H1 (cell line): ENCODE results near the gene LTO1. TPM values are rescaled to one million over a fixed set of nuclear protein-coding genes. Genes with fewer than 3 reads are reported as not detected.

ENCODE experiments used
- CTCF ChIA-PET: fragments of 300-600 bp; sonication (Branson Sonifier 250); formaldehyde crosslinking; loops from one replicate; lab custom pipeline; 2021; ENCODE audit not compliant: partially characterized antibody; lab: Charles Lee
- POLR2A ChIA-PET: fragments of 300-600 bp; sonication (Branson Sonifier 250); formaldehyde crosslinking; loops from one replicate; lab custom pipeline; 2021; ENCODE audit warnings: inconsistent platforms; ENCODE audit not compliant: partially characterized antibody; lab: Charles Lee
- DNase-seq, 2 experiments: peaks; one replicate each; pipeline versions ENCODE4 v3.0.0 to v3.0.0-alpha.2; 2010 to 2022; ENCODE audit warnings: low spot score in 2 of 2, low read depth in 1 of 2, mixed read lengths in 1 of 2
- FAIRE-seq: peaks from 2 replicates; lab custom pipeline; 2011; peaks lifted over from hg19 to GRCh38; lab: Jason Lieb, UNC
- H2AFZ ChIP-seq: 2 replicates; pipeline ENCODE4 v1.8.1; 2012; ENCODE audit warnings: low read length, inconsistent platforms
- H2AK5ac ChIP-seq: 2 replicates; pipeline ENCODE4 v1.6.1; 2013; ENCODE audit warnings: low read depth, low read length
- H2BK120ac ChIP-seq: replicated peaks from 2 replicates; pipeline ENCODE3; 2013; ENCODE audit warnings: low read depth, low read length, inconsistent platforms
- H2BK12ac ChIP-seq: 2 replicates; pipeline ENCODE4 v1.6.1; 2013; ENCODE audit warnings: low read depth, low read length
- H2BK15ac ChIP-seq: 2 replicates; pipeline ENCODE4 v1.6.1; 2013; ENCODE audit warnings: low read length
- H2BK20ac ChIP-seq: 2 replicates; pipeline ENCODE4 v1.6.1; 2013; ENCODE audit warnings: low read length
- H2BK5ac ChIP-seq: 2 replicates; pipeline ENCODE4 v1.6.1; 2013; ENCODE audit warnings: low read depth, low read length
- H3K14ac ChIP-seq: 2 replicates; pipeline ENCODE4 v1.6.1; 2013; ENCODE audit warnings: inconsistent platforms; ENCODE audit not compliant: insufficient read length
- H3K18ac ChIP-seq: 2 replicates; pipeline ENCODE4 v1.6.1; 2013; ENCODE audit warnings: low read length; ENCODE audit errors: extremely low read depth
- H3K23ac ChIP-seq: 2 replicates; pipeline ENCODE4 v1.6.1; 2013; ENCODE audit warnings: inconsistent platforms; ENCODE audit not compliant: insufficient read length
- H3K23me2 ChIP-seq: 2 replicates; pipeline ENCODE4 v1.6.1; 2013; ENCODE audit warnings: low read depth, low read length
- H3K27ac ChIP-seq: 2 replicates; pipeline ENCODE4 v1.6.1; 2011; ENCODE audit warnings: low read depth, low read length, inconsistent platforms
- H3K27me3 ChIP-seq, 4 experiments: replicated peaks in 1 of 4; 1 replicate in 1 of 4; 2 replicates in 3 of 4; pipeline versions ENCODE4 v1.6.1 to v1.8.1; 2011 to 2013; ENCODE audit warnings: low read length in 3 of 4, mild to moderate bottlenecking in 3 of 4, inconsistent platforms in 2 of 4, mixed read lengths in 2 of 4, moderate library complexity in 1 of 4; ENCODE audit not compliant: control insufficient read depth in 3 of 4, insufficient read depth in 3 of 4; ENCODE audit errors: extremely low read depth in 1 of 4
- H3K36me3 ChIP-seq, 4 experiments: 2 replicates each; pipeline versions ENCODE4 v1.6.1 to v1.8.1; 2011 to 2013; ENCODE audit warnings: mild to moderate bottlenecking in 4 of 4, low read length in 3 of 4, moderate library complexity in 2 of 4, control low read depth in 1 of 4, inconsistent platforms in 1 of 4; ENCODE audit not compliant: insufficient read depth in 4 of 4, control insufficient read depth in 2 of 4
- H3K4ac ChIP-seq: replicated peaks from 2 replicates; pipeline ENCODE3; 2013; ENCODE audit warnings: low read length, low read depth, mixed read lengths, inconsistent platforms; ENCODE audit not compliant: insufficient read length
- H3K4me1 ChIP-seq, 4 experiments: replicated peaks in 1 of 4; 1 replicate in 1 of 4; 2 replicates in 3 of 4; pipeline versions ENCODE4 v1.6.1 to v1.8.1; 2011 to 2013; ENCODE audit warnings: low read length in 3 of 4, inconsistent platforms in 2 of 4, mixed read lengths in 1 of 4; ENCODE audit not compliant: insufficient read depth in 4 of 4, control insufficient read depth in 3 of 4
- H3K4me2 ChIP-seq, 2 experiments: 2 replicates each; pipeline versions ENCODE4 v1.6.1 to v1.8.1; 2011 to 2013; ENCODE audit warnings: low read depth in 2 of 2, low read length in 2 of 2, control low read depth in 1 of 2, inconsistent platforms in 1 of 2, mild to moderate bottlenecking in 1 of 2; ENCODE audit not compliant: insufficient read depth in 1 of 2
- H3K4me3 ChIP-seq, 4 experiments: fragments of 200-600, 300-600 bp in 1 of 4; sonication (generic), shearing (Covaris generic), sonication (Bioruptor Twin) in 1 of 4; 2 replicates each; pipeline versions ENCODE4 v1.5.1 to v1.8.1; 2011 to 2016; ENCODE audit warnings: low read length in 4 of 4, low read depth in 3 of 4, control low read depth in 2 of 4, inconsistent platforms in 2 of 4, mild to moderate bottlenecking in 2 of 4, mixed read lengths in 1 of 4, moderate library complexity in 1 of 4; ENCODE audit not compliant: insufficient read depth in 2 of 4; ENCODE audit errors: extremely low read depth in 1 of 4
- H3K56ac ChIP-seq: replicated peaks from 2 replicates; pipeline ENCODE3; 2013; ENCODE audit warnings: low read depth, mild to moderate bottlenecking, mixed read lengths, low read length, inconsistent platforms; ENCODE audit not compliant: insufficient read length
- H3K79me1 ChIP-seq: 2 replicates; pipeline ENCODE4 v1.6.1; 2013; ENCODE audit warnings: low read depth, low read length, control low read depth
- H3K79me2 ChIP-seq, 2 experiments: 2 replicates each; pipeline versions ENCODE4 v1.6.1 to v1.8.1; 2012 to 2013; ENCODE audit warnings: low read length in 2 of 2, mild to moderate bottlenecking in 2 of 2, inconsistent platforms in 1 of 2; ENCODE audit not compliant: insufficient read depth in 2 of 2, control insufficient read depth in 1 of 2
- H3K9ac ChIP-seq, 4 experiments: replicated peaks in 1 of 4; 1 replicate in 1 of 4; 2 replicates in 3 of 4; pipeline versions ENCODE4 v1.6.1 to v1.8.1; 2011 to 2013; ENCODE audit warnings: low read depth in 3 of 4, low read length in 3 of 4, control low read depth in 2 of 4, mild to moderate bottlenecking in 2 of 4, moderate library complexity in 2 of 4, inconsistent platforms in 1 of 4; ENCODE audit errors: extremely low read depth in 1 of 4
- H3K9me3 ChIP-seq, 2 experiments: 2 replicates each; pipeline versions ENCODE4 v1.6.1 to v1.8.1; 2012 to 2013; ENCODE audit warnings: mild to moderate bottlenecking in 2 of 2, moderate library complexity in 2 of 2, control low read depth in 1 of 2, inconsistent platforms in 1 of 2, low read depth in 1 of 2, low read length in 1 of 2, mixed read lengths in 1 of 2; ENCODE audit not compliant: insufficient read depth in 2 of 2
- H4K20me1 ChIP-seq, 2 experiments: replicated peaks in 1 of 2; 2 replicates each; pipeline versions ENCODE3 to v1.8.1; 2011 to 2013; ENCODE audit warnings: inconsistent platforms in 2 of 2, low read length in 2 of 2, mild to moderate bottlenecking in 1 of 2; ENCODE audit not compliant: insufficient read depth in 2 of 2, control insufficient read depth in 1 of 2
- H4K5ac ChIP-seq: 2 replicates; pipeline ENCODE4 v1.6.1; 2013; ENCODE audit warnings: low read length, low read depth, mixed read lengths, inconsistent platforms; ENCODE audit not compliant: insufficient read length
- H4K8ac ChIP-seq: 2 replicates; pipeline ENCODE4 v1.8.0; 2013; ENCODE audit warnings: mild to moderate bottlenecking, moderate library complexity, low read length, inconsistent platforms; ENCODE audit not compliant: insufficient read depth; ENCODE audit errors: extremely low read depth
- H4K91ac ChIP-seq: replicated peaks from 2 replicates; pipeline ENCODE3; 2013; ENCODE audit warnings: low read length, mixed read lengths, inconsistent platforms; ENCODE audit not compliant: insufficient read length
- ASH2L ChIP-seq: fragments of 200-600, 300-600 bp; sonication (generic); IDR thresholded peaks from one replicate; pipeline ENCODE4 v1.7.1; 2017; ENCODE audit warnings: low read length
- ATF2 ChIP-seq: IDR thresholded peaks from 2 replicates; pipeline ENCODE4 v1.6.1; 2012; ENCODE audit warnings: low read length, inconsistent platforms
- CBX5 ChIP-seq: fragments of 300-800, 300-1000 bp; sonication (generic); IDR thresholded peaks from 2 replicates; pipeline ENCODE4 v1.7.1; 2016; ENCODE audit warnings: antibody characterized with exemption, low read length, low read depth
- EGR1 ChIP-seq: IDR thresholded peaks from 2 replicates; pipeline ENCODE4 v1.6.1; 2011; ENCODE audit warnings: low read depth, low read length, borderline replicate concordance
- MAX ChIP-seq: IDR thresholded peaks from 2 replicates; pipeline ENCODE4 v1.6.1; 2012; ENCODE audit warnings: inconsistent platforms
- POLR2A ChIP-seq, 2 experiments: IDR thresholded peaks; 1 replicate in 1 of 2; 2 replicates in 1 of 2; pipeline ENCODE4 v1.6.1; 2011; ENCODE audit warnings: low read depth in 2 of 2, low read length in 2 of 2, mild to moderate bottlenecking in 2 of 2; ENCODE audit errors: control extremely low read depth in 1 of 2
- RAD21 ChIP-seq, 2 experiments: IDR thresholded peaks in 1 of 2; conservative IDR thresholded peaks in 1 of 2; 2 replicates each; pipeline ENCODE4 v1.6.1; 2011; ENCODE audit warnings: low read depth in 2 of 2, low read length in 2 of 2, improper control_type of control experiment in 1 of 2, inconsistent platforms in 1 of 2, mild to moderate bottlenecking in 1 of 2, moderate library complexity in 1 of 2
- RFX5 ChIP-seq: IDR thresholded peaks from 2 replicates; pipeline ENCODE4 v1.6.1; 2011; ENCODE audit warnings: low read depth, low read length, improper control_type of control experiment, borderline replicate concordance
- SRF ChIP-seq: IDR thresholded peaks from 2 replicates; pipeline ENCODE4 v1.6.1; 2011; ENCODE audit warnings: mild to moderate bottlenecking, low read depth, low read length, moderate library complexity
- TAF7 ChIP-seq: optimal IDR thresholded peaks from 2 replicates; pipeline ENCODE3; 2011; ENCODE audit warnings: low read depth, mild to moderate bottlenecking, inconsistent platforms, low read length, moderate library complexity, borderline replicate concordance
- TBP ChIP-seq: IDR thresholded peaks from 2 replicates; pipeline ENCODE4 v1.6.1; 2011; ENCODE audit warnings: low read depth, low read length, improper control_type of control experiment
- YY1 ChIP-seq: IDR thresholded peaks from 2 replicates; pipeline ENCODE4 v1.6.1; 2011; ENCODE audit warnings: low read depth, mild to moderate bottlenecking, low read length
- WGBS, 2 experiments: shearing (Covaris generic) in 1 of 2; methylation state at CpG; one replicate each; pipeline versions ENCODE4 v1.1.6 to v1.1.7; 2013 to 2015; ENCODE audit warnings: low lambda C conversion rate in 2 of 2, mixed read lengths in 2 of 2, inconsistent platforms in 1 of 2, low coverage in 1 of 2, missing lambda C conversion rate in 1 of 2; ENCODE audit not compliant: insufficient replicate concordance in 2 of 2, insufficient coverage in 1 of 2, insufficient read length in 1 of 2; ENCODE audit errors: extremely low coverage in 1 of 2, missing lambda C conversion rate in 1 of 2; 5-methylcytosine and 5-hydroxymethylcytosine counted together
- polyA plus RNA-seq, 7 experiments: library from polyadenylated mRNA; depleted of rRNA in 3 of 7; stranded (reverse) in 5 of 7; unstranded in 2 of 7; fragments of >200 nt in 5 of 7; fragments of 200-250 nt in 2 of 7; gene quantifications; 1 replicate in 5 of 7; 2 replicates in 1 of 7; 4 replicates in 1 of 7; pipeline versions ENCODE4 v1.2.1 to v1.2.3, GENCODE V29; 2011 to 2013; ENCODE audit warnings: missing spikeins in 2 of 7, mixed read lengths in 2 of 7
- total RNA-seq: library from RNA; stranded (reverse); fragmentation: NEBNext Ultra II Directional; extraction: Animal tissue kit (Norgen Biotek cat#: 25700); gene quantifications from 2 replicates; pipeline ENCODE4 v1.2.1, GENCODE V29; 2021

LTO1 gene
- total and polyA plus RNA-seq, 2 of the 8 experiments (the other 6 are each of a cell fraction or from before 2014, with no cell fraction given), result 15.4 to 21.3 TPM

DNA sequence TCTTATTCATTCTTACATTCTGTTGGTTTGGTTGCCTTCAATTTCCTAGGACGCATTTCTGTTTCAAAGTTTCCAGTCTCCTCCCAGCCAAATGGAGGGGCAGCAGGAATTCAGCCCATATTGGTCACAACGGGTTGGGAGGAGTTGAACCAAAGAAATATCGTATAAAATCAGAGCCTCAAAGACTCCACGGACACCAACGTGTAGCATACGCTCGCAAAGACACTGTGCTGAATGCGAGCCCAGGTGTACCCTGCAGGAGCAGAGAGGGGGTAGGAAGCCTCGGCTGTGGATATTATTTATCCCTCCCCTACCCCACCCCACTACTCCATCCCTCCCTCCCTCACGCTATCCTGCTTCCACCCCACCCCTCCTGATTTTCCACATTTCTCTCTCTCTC is 49.7 kb downstream of the LTO1 start:
- no peak overlapping the region for H3K18ac ChIP-seq
- peaks cover 0 to 2% (median 0%) of the 10 kb centered on the region in 4 experiments; a peak in 1 of 7 replicates for H3K27me3 ChIP-seq
- 0 out of 2 replicates have a peak, but pooled peaks cover 1% of the 10 kb centered on the region for H3K23me2 ChIP-seq
- H3K9ac ChIP-seq, result no peak overlapping the region
- POLR2A ChIA-PET, result no interaction called here
- CTCF ChIA-PET, result no interaction called here
- H4K91ac ChIP-seq, result no peak overlapping the region
- no peak overlapping the region for H2AFZ ChIP-seq
- no peaks in the 10 kb centered on the region for H3K36me3 ChIP-seq
- H3K14ac ChIP-seq, result no peak overlapping the region
- DNase-seq, result no peak
- H3K4me1 ChIP-seq, result no peaks in the 10 kb centered on the region
- H3K4me3 ChIP-seq, result no peak overlapping the region
- H3K4me2 ChIP-seq, result no peak overlapping the region
- H4K20me1 ChIP-seq, result no peaks in the 10 kb centered on the region
- H2AK5ac ChIP-seq, result no peak overlapping the region
- H3K79me1 ChIP-seq, result no peaks in the 10 kb centered on the region
- no peak overlapping the region for H2BK12ac ChIP-seq
- WGBS, 2 experiments, result 94% methylated on average over 10 of the region's 10 CpGs; no CpG with 5 or more reads in 1 of the 2 experiments
- H4K5ac ChIP-seq, result no peak overlapping the region
- H2BK5ac ChIP-seq, result no peak overlapping the region
- no peak overlapping the region for H3K23ac ChIP-seq
- H3K9me3 ChIP-seq, result peaks cover 16 to 17% of the 10 kb centered on the region in 2 experiments
- no peak overlapping the region for H2BK20ac ChIP-seq
- no peak overlapping the region for H2BK120ac ChIP-seq
- no peak overlapping the region for H4K8ac ChIP-seq
- H3K56ac ChIP-seq, result no peak overlapping the region
- FAIRE-seq, result no peak
- no peak overlapping the region for H3K27ac ChIP-seq
- H2BK15ac ChIP-seq, result no peak overlapping the region
- H3K79me2 ChIP-seq, result no peaks in the 10 kb centered on the region
- H3K4ac ChIP-seq, result no peak overlapping the region
- TF ChIP-seq TBP, result no peak
- no peak for TF ChIP-seq ATF2
- TF ChIP-seq RFX5, result no peak
- no peak for TF ChIP-seq TAF7
- TF ChIP-seq EGR1, result no peak
- TF ChIP-seq CBX5, result no peak
- TF ChIP-seq ASH2L, result no peak
- TF ChIP-seq POLR2A (IDR thresholded peaks at IDR 0.05; ENCODE audit: control extremely low read depth in 1 of 2, low read depth in 2 of 2, low read length in 2 of 2), result no peak
- TF ChIP-seq RAD21 (IDR thresholded peaks at IDR 0.05 in 1 of 2, conservative IDR thresholded peaks at IDR 0.05 in 1 of 2; ENCODE audit: low read depth in 2 of 2, low read length in 2 of 2), result no peak
- TF ChIP-seq MAX, result no peak
- TF ChIP-seq YY1, result no peak
- no peak for TF ChIP-seq SRF
